ENCODE measurements around the gene ATG2B.

- TF ChIP-seq, protein P1, sequence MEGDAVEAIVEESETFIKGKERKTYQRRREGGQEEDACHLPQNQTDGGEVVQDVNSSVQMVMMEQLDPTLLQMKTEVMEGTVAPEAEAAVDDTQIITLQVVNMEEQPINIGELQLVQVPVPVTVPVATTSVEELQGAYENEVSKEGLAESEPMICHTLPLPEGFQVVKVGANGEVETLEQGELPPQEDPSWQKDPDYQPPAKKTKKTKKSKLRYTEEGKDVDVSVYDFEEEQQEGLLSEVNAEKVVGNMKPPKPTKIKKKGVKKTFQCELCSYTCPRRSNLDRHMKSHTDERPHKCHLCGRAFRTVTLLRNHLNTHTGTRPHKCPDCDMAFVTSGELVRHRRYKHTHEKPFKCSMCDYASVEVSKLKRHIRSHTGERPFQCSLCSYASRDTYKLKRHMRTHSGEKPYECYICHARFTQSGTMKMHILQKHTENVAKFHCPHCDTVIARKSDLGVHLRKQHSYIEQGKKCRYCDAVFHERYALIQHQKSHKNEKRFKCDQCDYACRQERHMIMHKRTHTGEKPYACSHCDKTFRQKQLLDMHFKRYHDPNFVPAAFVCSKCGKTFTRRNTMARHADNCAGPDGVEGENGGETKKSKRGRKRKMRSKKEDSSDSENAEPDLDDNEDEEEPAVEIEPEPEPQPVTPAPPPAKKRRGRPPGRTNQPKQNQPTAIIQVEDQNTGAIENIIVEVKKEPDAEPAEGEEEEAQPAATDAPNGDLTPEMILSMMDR (IDR thresholded peaks at IDR 0.05 in 8 of 11, conservative IDR thresholded peaks at IDR 0.05 in 3 of 11) = no peak
- TF ChIP-seq POLR2A (IDR thresholded peaks at IDR 0.05) = no peak
- no peak for TF ChIP-seq POLR2AphosphoS5 (IDR thresholded peaks at IDR 0.05)
Measured at GRCh38 chr14:96273629-96274028, 89.5 kb downstream of the ATG2B start.

Data from spleen (tissue), 7 donors.